Measurements from ENCODE around the gene MAP3K12. TPM values are rescaled to one million over a fixed set of nuclear protein-coding genes. Genes with fewer than 3 reads are reported as not detected.

MAP3K12 gene
- total RNA-seq, 1 donor from 2014 or later, result 30.1 TPM

- intact Hi-C loops (cut with micrococcal nuclease), result no loop called here
Observed at GRCh38 chr12:53510181-53510812, 11.0 kb upstream of the MAP3K12 start.

- intact Hi-C loops (cut with micrococcal nuclease), result loop anchor here (1.0 to 2.0 kb wide), 10 partner anchors 8 to 184 kb away; partner anchors contain the start of gene PRR13
Observed at GRCh38 chr12:53508534-53509170, 9.4 kb upstream of the MAP3K12 start.

GRCh38 chr12:53507603-53507885 lies 8.3 kb upstream of the MAP3K12 start:
- intact Hi-C loops (cut with micrococcal nuclease), result no loop called here

- intact Hi-C loops (cut with micrococcal nuclease), result no loop called here
Observed at GRCh38 chr12:53506881-53507602, 7.8 kb upstream of the MAP3K12 start, which contains the start of gene NPFF. NPFF (minus strand) TSS chr12:53507484; CDS start chr12:53507474, 10 bp downstream.

- intact Hi-C loops (cut with micrococcal nuclease), result no loop called here
Observed at GRCh38 chr12:53506450-53506785, 7.2 kb upstream of the MAP3K12 start.

- intact Hi-C loops (cut with micrococcal nuclease), result no loop called here
Observed at GRCh38 chr12:53505555-53506449, 6.5 kb upstream of the MAP3K12 start.

- intact Hi-C loops (cut with micrococcal nuclease), result no loop called here
Observed at GRCh38 chr12:53505086-53505485, 5.8 kb upstream of the MAP3K12 start.

GRCh38 chr12:53504004-53504920 lies 5.0 kb upstream of the MAP3K12 start:
- intact Hi-C loops (cut with micrococcal nuclease), result loop anchor here (5.0 kb wide), 1 partner anchor 908 kb away; no protein-coding TSS in a partner anchor

GRCh38 chr12:53502983-53503728 lies 3.9 kb upstream of the MAP3K12 start:
- intact Hi-C loops (cut with micrococcal nuclease), result loop anchor here (5.0 kb wide), 1 partner anchor 909 kb away; no protein-coding TSS in a partner anchor

GRCh38 chr12:53502331-53502730 lies 3.1 kb upstream of the MAP3K12 start:
- intact Hi-C loops (cut with micrococcal nuclease), result loop anchor here (5.0 kb wide), 1 partner anchor 910 kb away; no protein-coding TSS in a partner anchor

- intact Hi-C loops (cut with micrococcal nuclease), result loop anchor here (1.0 to 5.0 kb wide), 12 partner anchors 8 to 911 kb away; partner anchors contain the start of genes ATP5MC2, CALCOCO1, CBX5 and CSAD
Observed at GRCh38 chr12:53501615-53502181, 2.4 kb upstream of the MAP3K12 start.

GRCh38 chr12:53500776-53501614 lies 1.7 kb upstream of the MAP3K12 start, which contains the start of gene TARBP2:
TARBP2 (plus strand) TSS chr12:53501283; CDS start chr12:53501409, 126 bp downstream.
- intact Hi-C loops (cut with micrococcal nuclease), result loop anchor here (1.0 to 5.0 kb wide), 17 partner anchors 7 to 911 kb away; partner anchors contain the start of genes AAAS, ATF7, ATP5MC2 and CALCOCO1

- intact Hi-C loops (cut with micrococcal nuclease), result loop anchor here (1.0 to 5.0 kb wide), 9 partner anchors 8 to 912 kb away; partner anchors contain the start of genes AAAS, ATF7, CBX5 and HNRNPA1
Observed at GRCh38 chr12:53500142-53500775, 1.0 kb upstream of the MAP3K12 start.

GRCh38 chr12:53498235-53498630 lies 1.0 kb downstream of the MAP3K12 start:
- intact Hi-C loops (cut with micrococcal nuclease), result no loop called here

GRCh38 chr12:53497461-53497860 lies 1.8 kb downstream of the MAP3K12 start:
- intact Hi-C loops (cut with micrococcal nuclease), result no loop called here

GRCh38 chr12:53496752-53497032 lies 2.6 kb downstream of the MAP3K12 start:
- intact Hi-C loops (cut with micrococcal nuclease), result no loop called here

GRCh38 chr12:53495903-53496751 lies 3.1 kb downstream of the MAP3K12 start:
- intact Hi-C loops (cut with micrococcal nuclease), result no loop called here
